IPS DF 4.7 (cell line): ENCODE measurements around the gene ELMO2.

ENCODE experiments used
- DNase-seq: peaks from one replicate; pipeline ENCODE4 v3.0.0-alpha.2; 2013; ENCODE audit warnings: low spot score; ENCODE audit errors: extremely low read depth

ELMO2 gene, protein sequence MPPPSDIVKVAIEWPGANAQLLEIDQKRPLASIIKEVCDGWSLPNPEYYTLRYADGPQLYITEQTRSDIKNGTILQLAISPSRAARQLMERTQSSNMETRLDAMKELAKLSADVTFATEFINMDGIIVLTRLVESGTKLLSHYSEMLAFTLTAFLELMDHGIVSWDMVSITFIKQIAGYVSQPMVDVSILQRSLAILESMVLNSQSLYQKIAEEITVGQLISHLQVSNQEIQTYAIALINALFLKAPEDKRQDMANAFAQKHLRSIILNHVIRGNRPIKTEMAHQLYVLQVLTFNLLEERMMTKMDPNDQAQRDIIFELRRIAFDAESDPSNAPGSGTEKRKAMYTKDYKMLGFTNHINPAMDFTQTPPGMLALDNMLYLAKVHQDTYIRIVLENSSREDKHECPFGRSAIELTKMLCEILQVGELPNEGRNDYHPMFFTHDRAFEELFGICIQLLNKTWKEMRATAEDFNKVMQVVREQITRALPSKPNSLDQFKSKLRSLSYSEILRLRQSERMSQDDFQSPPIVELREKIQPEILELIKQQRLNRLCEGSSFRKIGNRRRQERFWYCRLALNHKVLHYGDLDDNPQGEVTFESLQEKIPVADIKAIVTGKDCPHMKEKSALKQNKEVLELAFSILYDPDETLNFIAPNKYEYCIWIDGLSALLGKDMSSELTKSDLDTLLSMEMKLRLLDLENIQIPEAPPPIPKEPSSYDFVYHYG

DNA sequence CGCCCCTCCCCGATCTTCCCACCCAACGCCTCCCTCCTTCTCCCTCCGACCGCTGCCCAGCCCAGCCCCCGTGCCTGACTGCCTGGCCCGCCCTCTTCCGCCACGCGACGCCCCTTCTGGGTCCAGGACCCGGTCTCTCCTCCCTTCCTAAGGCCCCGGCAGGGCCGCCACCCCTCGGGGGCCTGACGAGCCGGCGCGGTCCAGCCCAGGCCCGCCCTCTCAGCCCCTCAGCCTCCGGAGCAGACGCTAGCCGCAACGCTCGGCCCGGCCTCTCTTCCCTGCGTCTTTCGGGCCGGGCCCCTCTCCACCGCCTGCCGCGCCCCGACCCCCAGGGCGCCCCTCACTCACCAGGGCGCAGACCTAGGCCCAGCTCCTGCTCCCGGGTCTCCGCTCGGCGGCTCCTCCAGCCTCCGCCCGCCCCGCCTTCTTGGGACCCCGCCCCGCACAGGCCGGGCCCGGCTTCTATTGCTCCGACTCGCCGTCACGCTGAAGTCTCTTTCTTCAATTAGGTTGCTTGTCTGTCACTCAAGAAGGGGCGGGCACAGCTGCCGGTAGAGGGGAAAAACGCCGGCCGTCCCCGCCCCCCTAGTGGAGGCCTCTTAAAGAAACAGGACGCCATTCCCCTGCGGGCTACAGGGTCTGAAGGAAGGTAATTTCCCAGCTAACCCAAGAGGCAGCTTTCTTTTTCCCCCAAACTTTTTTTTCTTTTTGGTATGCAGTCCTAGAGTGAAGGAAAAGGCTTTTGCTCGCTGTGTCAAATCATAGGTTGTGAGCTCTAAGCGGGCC lies at the start of gene ELMO2:
ELMO2 (minus strand) TSS at position 416 of the 786 bp plus-strand sequence. CDS start 12,133 bp downstream, outside the sequence.
- no peak for DNase-seq

DNA sequence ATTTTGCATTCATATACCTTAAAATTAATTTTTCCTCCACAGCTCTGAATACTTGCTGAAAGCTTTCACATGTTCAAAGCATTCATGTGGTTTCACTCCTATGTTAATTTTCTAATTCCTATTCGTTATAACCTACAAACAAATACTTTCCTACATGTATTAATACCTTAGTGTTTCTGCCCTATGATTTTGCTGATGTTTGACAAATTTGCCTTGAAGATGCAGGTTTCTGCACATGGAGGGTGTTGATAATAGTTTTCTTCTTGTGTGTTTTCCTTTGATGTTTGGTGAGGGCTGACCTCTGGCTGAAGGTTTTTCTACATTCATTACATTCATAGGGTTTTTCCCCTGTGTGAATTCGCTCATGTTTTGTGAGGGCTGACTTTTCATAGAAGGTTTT lies 49.3 kb upstream of the ELMO2 start:
- no peak for DNase-seq

DNA sequence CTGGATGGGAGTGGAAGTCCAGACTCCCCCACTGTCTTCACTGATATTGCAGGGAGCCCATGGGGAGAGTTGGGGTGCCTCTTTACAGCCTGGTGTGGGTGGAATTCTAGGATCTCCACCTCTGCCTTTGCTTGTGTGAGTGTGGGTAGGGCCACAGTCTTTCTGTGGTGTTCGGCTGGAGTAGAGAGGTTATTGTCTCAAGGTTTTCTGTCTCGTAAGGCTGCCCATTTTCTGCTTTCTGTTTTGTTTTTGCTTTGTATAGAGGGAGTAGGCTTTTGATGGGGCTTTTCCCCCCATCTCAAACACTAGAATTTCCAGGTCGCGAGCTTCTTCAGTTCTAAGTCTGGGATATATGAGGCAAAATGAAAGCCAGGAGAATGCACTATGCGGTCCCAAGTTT lies 40.4 kb upstream of the ELMO2 start:
- DNase-seq, result no peak

DNA sequence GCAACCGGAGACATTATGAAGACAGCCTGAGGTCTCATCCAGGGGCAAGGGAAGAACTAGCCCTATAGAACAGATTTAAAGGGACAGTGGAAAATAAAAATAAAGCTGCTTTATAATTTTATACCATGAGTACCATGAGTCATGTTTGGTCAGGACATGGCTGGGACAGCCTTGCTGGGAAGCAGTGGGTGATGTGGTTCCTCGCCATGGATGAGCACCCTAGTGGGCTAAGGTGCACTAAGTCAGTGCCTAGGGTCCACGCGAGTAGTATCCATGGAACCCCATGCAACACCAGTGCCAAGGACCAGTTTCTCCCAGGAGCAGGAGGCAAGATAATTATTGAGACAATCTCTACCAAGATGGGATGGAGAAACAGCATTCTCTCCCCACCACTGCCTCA lies 33.4 kb upstream of the ELMO2 start:
- no peak for DNase-seq

DNA sequence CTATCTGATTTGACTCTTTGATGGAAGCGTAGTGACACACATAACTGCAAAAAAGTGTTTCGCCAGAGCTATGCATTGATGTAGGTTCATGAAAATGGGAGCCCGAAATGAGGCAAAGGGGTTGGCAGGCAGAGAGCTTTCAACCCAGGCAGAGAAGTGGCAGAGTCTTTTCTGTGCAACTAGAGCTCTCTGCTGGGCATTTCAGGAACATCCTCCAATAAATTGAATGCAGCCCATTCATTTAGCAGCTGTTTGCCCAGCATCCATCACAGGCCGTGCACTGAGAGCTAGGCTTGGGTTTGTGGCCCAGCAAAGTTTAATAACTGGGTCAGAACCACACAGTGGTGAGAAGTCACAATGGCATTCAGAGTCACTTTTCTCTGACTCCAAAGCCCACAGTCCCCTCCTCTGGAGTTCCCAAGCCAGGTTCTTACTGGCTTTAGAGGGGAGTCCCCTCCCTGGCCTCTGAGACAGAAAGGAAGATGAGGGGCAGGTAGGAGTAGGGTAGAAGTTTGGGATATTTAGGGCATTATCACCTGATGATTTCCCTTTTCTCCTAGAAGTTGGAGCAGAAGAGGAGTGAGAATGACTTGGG lies 31.8 kb upstream of the ELMO2 start:
- DNase-seq, result no peak

DNA sequence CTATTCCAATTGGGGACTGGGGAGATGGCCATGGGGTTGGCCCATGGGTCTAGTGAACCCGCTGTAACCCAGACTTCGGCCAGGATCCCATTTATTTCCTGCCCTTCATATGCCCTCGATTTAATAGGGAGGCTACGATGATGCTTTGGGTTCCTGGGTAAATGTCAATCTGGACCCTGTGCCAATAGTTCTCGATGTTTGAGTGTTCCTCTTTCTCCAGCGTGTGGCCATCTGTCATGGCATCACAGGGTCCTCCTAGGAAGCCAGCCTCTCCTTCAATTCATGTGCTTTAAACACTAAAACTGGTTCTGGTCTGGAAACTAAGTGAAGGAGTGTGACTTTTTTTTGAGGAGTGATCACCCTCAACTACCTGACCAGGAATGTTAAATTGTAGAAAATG lies 28.7 kb upstream of the ELMO2 start:
- DNase-seq, result no peak

DNA sequence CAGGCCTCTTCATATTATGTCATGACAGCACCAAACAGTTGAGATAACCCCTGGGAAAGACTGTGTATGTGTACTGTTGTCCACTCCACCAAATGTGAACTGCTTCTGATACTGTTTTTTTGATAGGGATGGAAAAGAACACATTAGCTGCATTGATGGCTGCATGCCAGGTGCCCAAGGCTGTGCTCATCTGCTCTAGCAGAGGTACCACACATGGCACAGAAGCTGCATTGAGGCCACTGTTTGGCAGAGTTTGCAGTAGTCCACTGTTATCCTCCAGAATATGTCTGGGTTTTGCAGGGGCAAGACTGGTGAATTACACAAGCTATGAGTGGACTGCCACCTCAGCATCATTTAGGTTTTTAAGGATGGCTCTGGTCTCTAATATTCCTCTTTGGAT lies 28.2 kb upstream of the ELMO2 start:
- DNase-seq, result no peak

DNA sequence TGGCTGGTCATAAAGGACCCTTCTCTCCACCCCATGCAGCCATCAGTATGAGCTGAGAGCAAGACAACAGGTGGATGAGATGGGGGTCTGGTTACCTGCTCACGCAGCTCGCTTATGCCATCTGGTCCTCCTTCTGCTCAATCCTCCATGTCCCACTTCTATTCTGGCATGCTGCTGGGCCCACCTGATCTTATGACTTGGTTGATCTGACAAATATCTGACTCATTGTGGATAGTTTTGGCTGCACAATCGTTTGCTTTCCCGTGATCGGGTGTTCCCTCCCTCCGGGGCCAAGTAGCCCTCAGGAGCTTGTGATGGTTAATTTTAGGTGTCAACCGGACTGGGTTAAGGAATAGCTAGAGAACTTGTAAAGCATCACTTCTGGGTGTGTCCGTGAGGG lies 26.6 kb upstream of the ELMO2 start:
- no peak for DNase-seq

DNA sequence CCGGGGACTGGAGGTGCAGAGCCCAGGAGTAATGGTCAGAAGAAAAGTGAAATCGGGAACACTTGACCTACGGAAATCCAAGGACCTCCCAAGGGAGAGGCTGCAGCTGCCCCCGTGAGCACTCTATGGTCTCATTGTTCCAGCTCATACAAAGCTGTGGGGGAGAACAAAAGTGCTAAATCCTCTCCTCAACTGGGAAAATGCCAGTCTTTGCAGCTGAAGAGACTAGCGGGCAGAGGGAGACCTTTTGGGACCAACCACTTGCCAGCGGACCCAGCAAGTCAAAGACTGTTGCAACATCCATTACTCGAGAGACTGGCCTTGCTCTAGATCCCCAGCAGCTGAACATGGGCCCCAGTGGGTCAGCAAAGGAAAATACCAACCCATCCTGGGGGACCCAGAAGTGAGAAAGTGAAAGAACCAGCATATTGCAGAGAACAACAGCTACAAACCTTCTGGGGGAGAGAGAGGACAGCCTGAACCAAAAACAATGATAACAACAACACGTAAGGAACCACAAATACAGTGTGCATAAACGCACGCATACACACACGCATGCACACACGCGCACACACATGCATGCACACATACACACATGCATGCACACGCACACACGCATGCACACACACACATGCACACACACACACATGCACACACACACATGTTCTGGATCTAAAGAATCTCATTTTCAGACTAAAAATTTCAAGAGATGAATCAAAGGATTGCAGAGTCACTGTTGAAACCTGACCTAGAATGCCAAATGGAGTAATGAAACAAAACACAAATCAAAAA lies 24.7 kb upstream of the ELMO2 start:
- no peak for DNase-seq

DNA sequence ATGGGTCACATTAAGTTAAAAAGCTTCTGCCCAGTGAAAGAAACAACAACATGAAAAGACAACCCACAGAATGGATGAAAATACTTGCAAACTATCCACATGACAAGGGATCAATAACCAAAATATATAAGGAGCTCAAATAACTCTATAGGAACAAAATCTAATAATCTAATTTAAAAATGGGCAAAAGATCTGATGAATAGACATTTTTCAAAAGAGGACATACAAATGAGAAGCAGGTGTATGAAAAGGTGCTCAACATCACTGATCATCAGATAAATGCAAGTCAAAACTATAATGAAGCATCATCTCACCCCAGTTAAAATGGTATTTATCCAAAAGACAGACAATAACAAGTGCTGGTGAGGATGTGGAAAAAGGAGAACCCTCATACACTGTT lies 21.0 kb upstream of the ELMO2 start:
- DNase-seq, result no peak

DNA sequence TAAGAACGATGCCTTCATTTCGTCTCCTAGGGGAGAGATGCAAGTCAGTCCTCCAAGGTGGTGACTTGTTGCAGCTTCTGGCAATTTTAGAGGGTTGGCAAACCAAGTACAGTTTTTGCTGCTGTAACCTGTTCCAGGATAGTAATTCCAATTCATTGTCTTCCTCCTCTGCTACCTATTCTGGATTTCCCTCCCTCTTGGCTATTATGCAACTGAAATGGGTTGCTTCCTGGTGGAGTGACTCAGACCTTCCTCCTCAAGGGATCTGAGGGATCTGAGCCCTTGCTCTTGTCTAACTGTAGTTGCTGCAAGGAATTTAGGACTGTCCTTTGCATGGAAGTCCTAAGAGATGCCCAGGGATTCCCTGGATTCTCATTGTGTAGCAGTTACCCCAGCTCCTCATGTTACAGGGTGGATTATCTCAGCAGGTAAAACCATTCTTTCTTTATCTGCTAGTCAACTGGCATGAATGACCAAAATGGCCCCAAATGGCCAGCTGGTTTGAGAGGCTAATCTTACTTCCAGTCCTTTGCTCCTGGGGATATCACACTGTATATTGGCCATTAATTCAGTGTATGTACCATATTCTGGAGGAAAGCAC lies 17.6 kb upstream of the ELMO2 start:
- no peak for DNase-seq

DNA sequence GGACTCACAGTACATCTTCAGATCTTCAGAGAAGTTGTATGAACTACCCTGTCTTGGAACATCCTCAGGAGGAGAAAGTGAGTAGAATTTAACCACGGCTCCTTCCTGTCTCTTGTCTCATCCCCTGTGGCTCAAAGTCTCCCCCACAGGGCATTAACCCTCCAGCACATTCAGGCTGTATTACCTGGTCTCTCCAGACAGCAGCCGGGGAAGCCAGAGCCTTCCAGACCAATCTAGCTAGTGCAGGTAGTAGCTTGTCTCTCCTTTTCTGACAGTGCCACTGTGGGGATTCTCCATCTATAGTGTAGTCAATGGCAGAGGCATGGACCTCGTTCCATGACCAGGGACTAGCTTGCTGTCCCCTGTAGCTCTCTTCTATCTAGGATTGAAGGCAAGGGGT lies 16.9 kb upstream of the ELMO2 start:
- no peak for DNase-seq

DNA sequence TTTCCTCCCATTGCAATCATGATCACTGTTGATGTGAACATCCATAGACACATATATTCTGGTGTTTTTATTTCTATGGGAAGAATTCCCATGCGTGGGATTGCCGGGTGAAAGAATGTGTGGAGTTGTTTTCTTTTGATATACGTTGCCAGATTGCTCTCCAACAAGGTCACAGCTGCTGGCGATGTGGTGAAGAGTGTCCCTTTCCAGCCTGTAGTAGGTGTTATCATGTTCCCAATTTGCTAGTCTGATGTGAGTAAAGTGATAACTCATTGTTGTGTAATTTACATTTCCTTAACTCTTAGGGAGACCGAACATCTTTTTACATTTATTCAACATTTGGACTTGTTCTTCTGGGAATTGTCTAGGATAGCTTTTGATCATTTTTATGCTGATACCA lies 14.5 kb upstream of the ELMO2 start:
- no peak for DNase-seq

DNA sequence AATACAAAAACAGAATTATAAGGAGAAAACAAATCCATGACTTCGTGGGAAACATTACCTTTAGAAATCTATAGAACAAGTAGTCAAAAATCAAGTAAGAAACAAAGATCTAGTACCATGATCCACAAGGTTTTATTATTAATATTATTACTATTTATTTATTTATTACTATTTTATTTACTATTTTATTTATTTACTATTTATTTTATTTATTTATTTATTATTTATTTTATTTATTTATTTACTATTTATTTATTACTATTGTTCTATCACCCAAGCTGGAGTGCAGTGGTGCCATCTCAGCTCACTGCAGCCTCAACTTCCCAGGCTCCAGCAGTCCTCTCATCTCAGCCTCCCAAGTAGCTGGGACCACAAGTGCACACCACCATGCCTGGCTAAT lies 13.5 kb upstream of the ELMO2 start:
- DNase-seq, result no peak

DNA sequence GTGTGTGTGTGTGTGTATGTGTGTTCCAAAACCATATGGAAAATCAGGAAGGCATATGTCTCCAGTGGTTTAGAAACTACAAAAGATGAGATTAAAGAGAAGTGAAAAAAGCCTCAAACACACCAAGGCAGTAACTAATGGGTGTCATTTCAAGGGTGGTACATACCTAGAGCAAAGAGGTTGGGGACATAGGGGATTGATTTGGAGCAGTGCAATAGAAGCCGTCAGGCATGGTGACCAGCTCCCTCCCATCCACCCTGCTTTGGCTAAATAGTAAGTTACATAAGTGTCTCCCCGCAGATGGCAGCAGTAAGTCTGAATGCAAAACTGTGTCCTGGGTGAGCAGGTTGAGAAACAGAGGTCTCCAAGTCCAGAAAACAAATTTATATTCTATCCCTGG lies 10.4 kb upstream of the ELMO2 start:
- DNase-seq, result no peak

DNA sequence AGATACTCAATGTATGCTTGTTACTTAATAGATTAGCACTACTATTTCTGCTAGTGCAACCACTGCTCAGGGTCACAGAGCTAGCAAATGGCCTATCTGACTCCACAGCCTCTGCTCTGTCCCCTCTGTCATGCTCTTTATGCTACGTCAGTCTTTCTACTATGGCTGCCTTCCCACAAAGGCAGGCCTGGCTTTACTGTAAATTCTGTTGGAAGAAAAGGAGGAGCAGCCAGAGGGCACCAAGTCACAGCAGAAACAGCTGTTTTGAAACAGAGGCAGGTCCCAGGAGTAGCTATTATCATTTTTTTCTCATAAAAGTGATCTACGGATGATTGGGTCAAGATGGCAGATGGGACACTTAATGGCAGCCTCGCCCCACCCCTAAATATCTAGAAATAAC lies 10.0 kb upstream of the ELMO2 start:
- no peak for DNase-seq

DNA sequence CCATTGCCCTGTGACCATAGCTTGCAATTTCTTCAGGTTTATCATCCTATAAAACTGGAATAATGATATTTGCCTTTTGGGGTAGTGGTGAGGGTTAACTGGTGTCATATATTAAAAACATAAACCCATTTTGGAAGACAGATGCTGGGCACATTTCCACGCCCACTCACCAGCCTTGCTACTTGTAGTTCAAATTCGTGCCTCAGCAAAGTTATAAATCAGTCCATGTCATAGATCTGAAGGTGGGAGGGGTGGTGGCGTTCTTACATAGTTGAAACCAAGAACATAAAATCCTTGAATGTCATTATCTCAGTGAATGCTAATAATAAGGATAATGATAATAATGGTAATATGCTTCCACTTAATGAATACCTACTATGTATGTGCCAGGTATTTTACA lies 9.4 kb upstream of the ELMO2 start:
- DNase-seq, result no peak

DNA sequence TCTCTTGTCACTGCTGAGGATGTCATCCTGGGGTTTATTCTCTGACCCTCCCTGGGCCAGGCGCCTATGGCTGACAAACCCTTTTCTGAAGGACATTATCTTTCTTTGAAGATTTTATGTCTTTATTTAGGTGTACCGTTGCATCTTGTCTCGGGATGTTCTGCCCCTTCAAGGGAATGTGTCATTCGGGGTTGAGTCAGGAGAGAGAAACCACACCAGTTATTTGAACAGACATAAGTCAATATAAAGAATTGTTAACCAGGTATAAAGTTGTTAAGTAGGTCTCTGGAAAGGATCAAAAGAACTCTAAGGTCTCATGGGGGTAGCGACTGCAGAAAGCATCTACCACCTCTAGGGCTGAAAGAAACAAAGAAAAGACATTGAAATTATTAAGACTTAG lies 8.2 kb upstream of the ELMO2 start:
- no peak for DNase-seq

DNA sequence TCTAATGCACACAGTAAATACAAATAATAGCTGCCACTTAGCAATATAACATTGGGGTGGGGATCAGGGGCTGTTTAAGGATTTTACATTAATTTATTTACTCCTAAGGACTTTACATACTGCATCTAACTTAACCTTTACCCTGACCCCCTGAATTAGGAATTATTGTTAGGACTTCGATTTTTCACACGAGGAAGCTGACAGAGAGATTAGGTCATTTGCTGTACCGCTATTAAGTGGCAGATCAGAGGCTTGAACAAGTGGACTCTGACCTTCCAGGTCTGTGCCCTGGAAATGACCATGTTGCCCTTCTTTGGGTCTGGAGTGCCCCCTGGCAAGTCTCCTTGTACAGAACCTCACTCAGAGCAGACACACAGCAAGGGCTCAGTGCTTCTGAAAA lies 5.2 kb upstream of the ELMO2 start:
- no peak for DNase-seq

DNA sequence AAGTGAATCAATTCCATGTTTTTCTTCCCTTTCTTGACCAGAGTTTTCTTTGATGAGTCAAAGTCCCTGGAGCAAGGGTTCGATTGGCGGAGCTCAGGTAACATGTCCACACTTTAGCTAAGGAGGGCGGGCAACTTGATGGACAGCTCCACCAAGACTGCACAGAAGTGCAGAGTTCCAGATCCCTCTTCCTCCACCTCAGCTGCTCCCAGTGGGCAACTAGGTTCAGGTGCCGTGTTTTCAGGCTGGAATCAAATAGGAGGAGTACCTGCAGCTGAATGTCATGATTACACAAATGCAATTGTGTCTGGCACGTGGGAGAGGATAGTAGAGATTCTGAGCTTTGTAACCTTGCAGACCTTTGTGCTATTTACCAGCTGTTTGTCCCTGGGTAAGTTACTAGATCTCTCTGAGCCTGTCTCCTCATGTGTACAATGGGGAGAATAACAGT lies 1.9 kb upstream of the ELMO2 start:
- DNase-seq, result no peak

DNA sequence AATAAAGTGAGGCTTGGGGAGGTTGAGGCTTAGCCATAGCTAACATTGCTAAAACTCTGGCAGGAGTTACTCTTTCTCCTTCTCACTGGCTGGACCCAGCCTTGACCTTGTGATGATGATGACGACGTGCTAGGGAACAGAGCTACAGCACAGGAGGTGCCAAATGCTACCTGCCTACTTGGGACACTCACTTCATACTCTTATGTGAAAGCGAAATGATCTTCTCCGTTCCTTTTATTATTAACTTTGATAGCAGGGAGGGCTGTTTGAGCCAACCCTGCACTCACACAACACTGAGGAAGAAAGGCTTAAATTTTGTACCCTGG lies 1.2 kb upstream of the ELMO2 start:
- no peak for DNase-seq
